ENCODE results near the gene PER2.
"Not testable (repeated sequence)": the region's sequence is repeated elsewhere in the genome, so short reads cannot be mapped to it uniquely, and the experiment has no call there.

Gene PER2

DNA sequence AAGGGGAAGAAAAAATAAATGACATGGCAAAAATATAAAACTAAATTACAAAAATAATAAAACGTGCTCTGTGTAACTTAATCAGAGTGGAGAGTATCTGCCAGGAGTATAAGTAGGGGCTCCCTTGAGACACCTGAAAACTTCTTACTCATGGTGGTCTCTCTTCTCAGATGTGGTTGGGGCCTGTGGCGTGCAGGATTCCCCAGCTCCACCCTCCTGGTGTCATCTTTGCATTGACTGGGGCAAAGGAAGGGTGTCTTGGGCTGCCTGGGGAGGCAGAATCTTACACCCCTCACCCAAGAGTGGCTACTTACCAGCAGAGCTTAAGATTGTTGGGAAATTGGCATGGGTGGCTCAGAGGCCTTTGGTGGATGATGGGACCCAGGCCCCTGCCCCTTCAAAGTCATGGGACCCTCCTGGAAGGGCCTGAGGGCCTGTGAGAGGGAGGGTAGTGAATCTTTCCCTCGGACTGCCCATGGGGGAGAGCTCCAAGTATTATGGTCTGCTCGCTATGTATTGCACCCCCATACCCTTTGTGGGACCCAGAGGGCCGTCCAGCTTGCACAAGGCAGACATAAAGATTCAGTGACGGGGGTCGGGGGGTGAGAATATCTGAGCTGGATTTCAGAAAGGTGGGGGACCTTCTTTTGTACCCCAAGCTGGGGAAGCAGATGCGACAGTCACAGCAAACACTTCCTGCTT, 25.0 kb upstream of the PER2 start:
- DNase-seq (ENCODE audit: low spot score) = no peak

DNA sequence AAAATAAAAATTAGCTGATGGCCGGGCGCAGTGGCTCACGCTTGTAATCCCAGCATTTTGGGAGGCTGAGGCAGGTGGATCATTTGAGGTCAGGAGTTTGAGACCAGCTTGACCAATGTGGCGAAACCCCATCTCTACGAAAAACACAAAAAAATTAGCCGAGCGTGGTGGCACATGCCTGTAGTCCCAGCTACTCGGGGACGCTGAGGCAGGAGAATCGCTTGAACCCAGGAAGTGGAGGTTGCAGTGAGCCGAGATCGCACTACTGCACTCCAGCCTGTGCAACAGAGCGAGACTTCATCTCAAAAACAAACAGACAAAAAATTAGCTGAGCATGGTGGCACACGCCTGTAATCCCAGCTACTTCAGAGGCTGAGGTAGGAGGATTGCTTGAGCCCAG, 22.3 kb upstream of the PER2 start:
- DNase-seq (ENCODE audit: low spot score) = not testable (repeated sequence)

DNA sequence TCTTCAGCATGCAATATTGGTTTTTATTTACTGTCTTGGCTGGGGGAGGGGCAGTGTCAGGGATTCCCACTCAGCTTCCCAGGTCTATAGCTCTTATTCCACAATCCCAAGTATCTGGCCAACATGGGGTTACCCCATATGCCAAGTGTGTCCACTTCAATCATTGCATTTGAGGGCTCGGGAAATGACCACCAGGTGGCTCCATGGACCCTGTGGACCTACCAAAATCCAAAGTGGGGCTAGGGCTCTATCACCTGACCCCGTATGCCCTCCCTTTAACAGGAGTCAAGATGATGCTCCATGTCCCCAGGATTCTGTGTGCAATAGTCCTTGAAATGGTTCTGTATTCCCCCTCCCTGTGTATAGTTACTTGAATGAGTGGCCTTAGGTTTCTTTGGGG, 19.8 kb upstream of the PER2 start:
- DNase-seq (ENCODE audit: low spot score) = no peak

DNA sequence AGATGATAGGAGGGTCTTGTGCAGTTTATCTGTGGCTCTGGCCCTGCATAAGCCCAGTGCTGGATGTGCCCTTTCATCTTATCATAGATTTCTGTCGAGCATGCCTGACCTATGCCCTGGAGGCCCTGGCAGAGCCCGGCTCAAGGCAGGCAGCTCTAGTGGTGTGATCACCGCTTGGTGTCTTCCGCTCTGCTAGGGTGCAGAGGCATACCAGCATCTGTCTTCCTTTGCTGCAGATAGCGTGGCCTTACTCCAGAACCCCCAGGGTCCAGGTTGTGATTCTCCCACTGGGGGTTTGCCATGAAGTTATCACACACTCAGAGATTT, 18.2 kb upstream of the PER2 start:
- no peak for DNase-seq (ENCODE audit: low spot score)

DNA sequence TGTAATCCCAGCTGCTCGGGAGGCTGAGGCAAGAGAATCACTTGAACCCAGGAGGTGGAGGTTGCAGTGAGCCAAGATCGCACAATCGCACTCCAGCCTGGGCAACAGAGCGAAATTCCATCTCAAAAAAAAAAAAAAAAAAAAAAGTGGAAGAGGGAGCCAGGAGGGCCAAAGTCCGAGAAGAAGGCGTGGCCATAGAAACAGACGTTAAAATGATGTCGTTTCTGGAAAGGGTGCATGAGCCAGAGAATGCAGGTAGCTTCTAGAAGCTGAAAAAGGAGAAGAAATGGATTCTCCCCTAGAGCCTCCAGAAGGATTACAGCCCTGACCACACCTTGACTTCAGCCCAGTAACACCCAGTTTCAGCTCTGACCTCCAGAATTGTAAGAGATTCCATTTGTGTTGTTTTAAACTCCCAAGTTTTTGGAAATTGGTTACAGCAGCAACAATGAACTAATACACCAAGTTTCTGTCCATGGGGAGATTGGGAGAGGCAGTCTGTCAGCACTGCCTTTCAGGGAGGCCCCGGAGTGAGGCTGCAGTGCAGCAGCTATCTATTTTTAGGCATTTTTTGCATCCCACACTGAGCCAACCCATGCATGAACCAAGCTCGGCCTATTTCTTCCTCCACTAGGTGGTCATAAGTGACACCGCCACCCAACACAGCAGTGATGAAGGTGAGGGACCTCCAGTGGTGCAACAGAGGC, 17.7 kb upstream of the PER2 start:
- peak; percentile 56 for DNase-seq (ENCODE audit: low spot score)

DNA sequence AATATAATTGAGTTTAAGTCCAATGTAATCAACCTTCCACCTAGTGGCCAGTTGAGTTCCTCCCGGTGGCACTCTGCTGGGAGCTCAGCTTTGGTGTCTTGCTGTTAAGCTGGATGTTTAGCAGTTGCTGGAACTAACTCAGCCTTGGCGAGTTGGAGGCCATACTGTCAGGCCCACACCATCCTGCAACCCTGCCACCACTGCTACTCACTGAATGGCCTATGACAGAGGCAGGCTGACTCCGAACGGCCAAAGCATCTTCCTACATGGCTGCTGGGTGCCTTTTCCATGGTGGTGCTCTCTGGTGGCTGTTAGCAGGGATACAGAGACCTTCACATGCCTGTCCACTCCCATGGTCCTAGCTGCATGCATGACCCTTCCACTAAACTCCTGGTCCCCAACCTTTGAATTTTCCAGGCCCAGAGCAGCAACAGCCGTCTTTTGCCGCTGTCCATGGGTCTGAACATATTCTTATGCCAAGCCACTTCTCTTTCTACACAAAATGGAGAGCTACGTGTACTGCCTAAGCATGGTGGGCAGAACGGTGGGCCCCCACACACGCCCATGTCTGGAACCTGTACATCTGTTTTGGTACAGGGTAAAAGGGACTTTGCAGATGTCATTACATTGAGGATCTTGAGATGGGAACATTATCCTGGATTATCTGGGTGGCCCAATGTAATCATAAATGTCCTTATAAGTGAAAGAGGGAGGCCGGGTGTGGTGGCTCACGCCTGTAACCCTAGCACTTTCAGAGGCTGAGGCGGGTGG, 16.9 kb upstream of the PER2 start:
- no peak for DNase-seq (ENCODE audit: low spot score)

DNA sequence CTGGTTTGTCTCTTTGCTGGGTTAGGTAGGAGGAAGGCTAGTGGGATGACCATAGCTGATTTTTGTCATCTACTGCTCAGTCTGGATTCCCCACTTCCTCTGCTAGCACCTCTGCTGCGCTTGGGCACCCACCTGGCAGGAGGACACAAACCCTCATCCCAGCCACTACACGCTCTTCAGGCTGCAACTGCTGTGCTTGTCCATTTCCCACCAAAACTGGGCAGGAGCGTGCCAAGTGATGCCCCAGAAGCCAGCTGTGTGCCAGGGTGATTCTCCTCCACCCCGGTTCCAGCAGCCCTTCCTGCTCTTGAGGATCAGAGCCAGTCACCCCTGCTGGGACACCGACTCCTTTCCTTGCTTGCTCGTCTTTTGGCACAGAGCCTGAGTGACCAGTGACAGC, 15.7 kb upstream of the PER2 start:
- no peak for DNase-seq (ENCODE audit: low spot score)

DNA sequence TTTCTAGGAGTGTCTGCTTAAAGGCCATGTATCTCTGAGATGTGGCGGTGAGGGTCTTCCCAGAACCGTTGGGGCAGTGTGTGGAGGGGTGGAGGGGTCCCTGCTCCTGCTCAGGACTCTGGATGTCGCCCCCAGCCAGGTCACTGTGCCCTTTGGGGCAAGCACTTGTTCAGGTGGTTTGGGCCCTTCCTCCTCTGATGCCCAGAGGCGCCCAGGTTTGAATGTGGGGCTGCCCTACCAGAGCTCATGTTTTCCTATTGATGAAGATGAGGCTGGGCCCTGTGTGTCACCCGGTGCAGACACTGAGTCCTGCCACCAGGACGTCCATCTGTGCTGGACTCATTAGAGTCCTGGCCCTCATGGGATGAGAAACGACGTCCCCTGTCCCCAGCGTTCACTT, 14.3 kb upstream of the PER2 start:
- no peak for DNase-seq (ENCODE audit: low spot score)

DNA sequence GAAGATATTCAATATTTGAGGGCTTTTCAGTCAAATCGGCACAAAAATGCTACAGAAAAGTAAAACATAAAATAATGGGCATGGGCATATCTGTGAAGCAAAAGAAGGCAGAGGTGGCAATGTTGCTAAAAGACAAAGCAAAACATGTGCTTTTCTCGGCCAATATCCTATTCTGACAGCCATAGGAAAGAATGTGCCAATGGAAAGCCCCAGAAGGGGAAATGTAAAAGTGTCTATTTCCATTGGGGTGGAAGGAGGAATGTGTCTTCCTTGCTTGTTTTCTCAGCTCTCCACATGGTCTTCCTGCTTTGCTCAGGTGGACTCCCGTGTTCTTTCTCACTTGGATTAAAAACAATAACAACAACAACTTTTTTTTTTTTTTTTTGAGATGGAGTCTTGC, 13.7 kb upstream of the PER2 start:
- no peak for DNase-seq (ENCODE audit: low spot score)

DNA sequence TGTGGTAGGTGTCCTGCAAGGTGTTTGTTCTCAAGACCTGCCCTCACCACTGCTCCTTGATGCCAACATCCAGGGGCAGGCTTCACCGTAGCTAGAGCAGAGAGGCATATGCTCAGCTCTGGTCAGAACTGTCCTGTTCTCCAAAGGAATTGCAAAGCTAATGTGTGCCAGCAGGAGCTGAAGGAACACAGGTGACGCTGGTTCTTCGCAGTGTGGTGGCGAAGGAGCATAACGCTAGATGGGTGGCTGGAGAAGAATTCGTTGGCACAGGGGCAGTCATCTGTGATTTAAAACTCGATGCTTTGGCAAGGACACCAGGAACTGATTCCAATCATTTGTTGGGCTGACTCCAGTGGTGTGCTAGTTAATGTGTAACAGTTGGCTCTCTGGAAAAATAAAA, 11.4 kb upstream of the PER2 start:
- DNase-seq (ENCODE audit: low spot score) = no peak

DNA sequence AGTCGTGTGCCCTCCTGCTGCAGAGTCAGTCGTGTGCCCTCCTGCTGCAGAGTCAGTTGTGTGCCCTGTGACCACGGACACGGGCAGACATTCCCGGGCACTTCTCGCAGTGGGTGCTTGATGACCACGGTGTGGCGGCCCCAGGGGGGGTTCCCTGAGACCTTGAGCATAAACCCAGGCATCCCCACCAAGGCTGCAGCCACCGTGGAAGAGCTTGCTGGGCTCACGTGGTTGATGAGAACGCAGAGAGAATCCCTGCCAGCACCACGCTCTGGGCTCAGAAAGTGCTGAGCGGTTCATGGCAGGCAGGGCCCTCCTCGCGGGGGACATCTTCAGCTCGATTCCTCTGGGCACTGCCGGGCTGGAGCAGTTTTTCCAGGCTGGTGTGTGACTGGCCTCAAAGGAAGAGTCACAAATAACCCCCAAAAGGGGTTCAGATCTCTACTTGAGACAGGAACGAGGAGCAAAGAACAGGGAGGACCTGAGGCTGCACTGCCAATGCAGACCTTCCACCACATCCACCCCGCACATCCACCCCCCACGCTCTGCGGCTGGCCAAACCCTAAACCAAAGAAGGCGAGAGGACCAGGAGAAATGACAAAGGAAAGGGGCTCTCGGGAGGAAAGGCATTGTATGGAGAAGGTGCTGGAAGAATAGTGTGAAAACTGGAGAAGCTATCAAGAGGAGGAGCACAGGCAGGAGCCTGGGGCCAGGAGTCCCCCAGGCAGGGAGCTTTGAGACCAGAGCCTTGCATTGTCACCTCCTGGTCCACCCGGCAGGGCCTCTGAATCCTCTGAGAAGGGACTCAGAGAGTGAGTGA, 8.4 kb upstream of the PER2 start:
- DNase-seq (ENCODE audit: low spot score) = no peak

DNA sequence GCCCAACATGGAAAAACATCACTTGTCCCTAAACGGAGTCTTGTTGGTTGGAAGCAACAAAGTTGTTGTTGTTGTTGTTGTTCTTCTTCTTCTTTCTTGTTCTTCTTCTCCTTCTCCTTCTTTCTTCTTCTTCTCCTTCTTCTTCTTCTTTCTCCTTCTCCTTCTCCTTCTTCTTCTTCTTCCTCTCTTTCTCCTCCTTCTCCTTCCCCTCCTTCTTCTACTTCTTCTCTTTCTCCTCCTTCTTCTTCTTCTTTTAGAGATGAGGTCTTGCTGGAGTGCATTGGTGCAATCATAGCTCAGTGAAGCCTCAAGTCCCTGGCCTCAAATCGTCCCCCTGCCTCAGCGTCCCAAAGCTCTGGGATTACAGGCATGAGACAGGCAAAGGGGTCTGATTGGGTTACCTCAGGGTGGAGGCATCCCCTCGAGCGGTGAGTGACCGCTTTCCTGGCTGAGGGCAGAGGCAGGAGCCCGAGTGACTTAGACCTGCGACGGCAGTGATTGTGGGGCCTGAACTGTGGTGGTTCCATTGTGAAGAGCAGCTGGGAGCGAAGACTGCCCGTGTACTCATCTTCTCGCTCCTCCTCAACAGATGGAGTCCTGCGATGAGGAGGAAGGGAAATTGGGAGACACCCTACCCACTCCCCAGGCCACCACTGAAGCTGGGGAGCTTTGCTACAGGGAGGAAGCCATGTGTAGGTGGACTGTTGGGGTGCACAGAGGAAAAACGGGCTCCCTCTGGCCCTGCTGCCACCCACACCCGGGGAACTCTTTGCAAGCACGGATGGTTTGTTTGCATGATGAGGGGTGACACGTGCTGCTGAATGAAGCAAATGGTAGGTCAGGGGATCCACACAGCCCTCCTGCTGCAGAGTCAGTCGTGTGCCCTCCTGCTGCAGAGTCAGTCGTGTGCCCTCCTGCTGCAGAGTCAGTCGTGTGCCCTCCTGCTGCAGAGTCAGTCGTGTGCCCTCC, 7.0 kb upstream of the PER2 start:
- DNase-seq (ENCODE audit: low spot score) = no peak

DNA sequence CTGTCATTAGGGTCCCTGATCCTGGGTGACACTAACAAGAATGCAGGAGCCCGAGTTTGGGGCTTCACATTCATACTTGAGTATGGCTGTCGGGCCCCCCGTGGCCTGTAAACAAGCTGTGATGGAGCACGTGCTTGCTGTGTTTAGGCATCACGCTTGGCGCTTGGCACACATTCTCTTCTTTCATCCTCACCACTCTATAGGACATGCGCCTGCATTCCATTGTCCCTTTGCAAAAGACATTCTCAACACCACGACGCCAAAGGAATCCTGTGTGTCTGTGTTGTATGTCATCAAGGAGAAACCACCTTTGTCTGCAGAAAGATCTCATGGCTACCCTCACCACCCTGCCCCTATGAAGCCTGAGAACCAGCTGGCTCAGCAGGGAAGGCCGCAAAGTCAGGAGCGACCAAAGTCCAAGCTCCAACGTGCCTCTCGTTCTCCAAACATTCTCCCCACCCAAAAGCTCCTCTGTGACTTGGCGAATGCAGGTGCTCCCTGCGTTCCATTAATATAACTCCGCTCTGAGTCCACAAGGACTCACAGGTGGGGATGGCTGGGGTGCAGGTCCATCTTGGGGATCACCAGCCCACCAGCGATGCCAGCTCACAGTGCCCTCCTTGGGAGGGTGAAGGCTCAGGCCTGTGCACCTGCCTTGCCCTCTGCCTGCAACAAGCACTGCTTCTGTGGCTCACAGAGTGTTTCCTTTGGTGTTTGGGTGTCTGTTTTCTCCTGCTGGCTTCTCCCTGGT, 6.2 kb upstream of the PER2 start:
- DNase-seq (ENCODE audit: low spot score) = no peak

DNA sequence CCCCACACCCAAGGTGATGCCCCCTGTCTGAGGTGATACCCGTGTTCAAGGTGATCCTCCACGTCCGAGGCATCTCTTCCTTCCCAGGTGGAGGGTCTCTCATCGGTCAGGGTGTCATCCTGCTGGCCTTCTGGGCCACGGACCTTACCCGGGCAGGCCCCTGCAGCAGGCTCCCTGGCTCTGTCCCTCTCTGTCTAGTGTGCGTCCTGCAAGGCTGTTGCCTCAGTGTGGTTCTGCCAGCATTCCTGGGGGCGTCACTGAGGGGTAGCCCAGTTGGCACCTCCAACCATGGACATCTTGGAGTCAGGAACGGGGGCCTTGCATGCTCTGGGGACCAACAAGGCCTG, 5.6 kb upstream of the PER2 start:
- DNase-seq (ENCODE audit: low spot score) = no peak

DNA sequence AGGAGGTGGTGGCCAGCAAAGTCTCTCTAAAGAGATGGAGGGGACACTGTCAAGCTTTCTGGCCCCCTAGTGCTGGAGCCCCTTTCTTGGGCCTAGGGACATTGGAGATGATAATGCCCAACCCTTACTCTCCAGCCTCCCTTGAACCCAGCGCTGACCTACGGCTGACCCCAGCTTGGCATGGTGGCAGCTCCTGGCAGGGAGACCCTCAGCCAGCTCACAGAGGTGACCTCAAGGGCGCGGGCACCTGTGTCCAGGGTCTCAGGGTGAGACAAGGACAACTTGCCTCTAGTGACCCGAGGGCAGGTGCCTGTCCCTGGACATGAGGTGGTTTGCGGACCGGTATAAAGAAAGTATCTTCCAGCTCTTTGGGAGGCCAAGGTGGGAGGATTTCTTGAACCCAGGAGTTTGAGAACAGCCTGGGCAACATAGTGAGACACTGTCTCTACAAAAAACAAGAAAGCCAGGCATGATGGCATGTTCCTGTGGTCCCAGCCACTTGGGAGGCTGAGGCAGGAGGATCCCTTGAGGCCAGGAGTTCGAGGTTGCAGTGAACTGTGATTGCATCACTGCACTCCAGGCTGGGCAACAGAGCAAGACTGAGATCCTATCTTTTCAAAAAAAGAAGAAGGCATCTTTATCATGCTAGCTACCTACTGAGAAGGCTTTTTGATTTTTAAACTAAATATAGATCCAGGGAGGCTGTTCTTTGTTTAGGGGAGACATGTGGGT, 3.3 kb upstream of the PER2 start:
- DNase-seq (ENCODE audit: low spot score) = no peak

DNA sequence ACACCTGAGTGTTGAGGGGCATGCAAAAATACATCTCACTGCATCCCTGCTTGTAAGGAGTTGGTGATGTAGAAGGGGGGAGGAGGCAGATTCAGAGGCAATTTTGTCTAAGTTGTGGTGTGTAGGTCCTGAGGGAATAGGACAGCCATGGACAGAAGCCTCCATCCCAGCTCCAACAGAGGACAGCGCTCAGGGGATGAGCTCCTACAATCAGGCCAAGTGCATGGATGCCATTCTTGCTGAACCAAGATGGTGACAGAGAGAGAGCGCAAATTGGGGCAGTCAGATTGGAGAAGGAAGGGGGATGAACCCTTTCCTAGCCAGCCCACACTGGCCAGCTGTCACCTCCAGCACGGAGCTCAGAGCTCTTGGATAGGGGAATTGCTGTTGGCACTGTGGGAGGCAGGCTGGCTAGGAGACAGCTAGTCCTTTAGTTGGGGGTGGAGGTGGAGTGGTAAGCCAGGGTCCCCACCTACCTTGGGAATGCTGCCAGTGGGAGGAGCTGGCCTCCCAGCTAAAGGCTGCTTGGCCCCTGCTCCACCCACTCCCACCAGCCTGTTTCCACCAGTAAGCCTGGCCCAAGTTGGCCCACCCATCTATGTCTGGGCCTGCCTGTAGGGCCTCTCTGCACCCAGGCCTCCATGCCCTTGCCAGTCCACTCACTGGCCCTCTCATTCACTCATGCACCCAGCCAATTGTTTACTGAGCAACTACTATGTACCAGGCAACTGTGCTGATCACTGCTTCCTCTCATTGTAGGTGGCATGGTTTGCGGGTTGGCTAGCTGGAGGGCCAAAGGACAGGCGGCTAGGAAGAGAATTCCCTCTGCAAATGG, 2.5 kb upstream of the PER2 start:
- DNase-seq (ENCODE audit: low spot score) = no peak

DNA sequence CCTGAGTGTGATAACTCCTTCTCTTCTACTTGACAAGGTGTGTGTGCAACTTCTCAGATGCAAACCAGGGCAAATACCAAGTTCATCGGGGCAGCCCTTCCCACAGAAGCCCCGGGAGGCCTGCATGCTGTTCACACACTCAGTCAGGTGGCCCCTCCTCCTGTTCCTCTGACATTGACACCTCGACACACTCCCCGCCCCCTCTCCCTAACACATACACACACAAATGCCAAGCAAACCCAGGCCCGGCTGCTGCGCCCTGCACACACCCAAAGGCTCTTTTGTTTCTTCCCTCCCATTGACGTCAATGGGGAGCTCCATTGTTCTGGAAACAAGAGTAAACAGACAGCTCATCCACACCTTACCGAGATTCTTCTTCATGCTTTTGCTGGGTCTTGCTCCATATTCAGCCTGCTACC, 1.7 kb upstream of the PER2 start:
- DNase-seq (ENCODE audit: low spot score) = peak; percentile 50

DNA sequence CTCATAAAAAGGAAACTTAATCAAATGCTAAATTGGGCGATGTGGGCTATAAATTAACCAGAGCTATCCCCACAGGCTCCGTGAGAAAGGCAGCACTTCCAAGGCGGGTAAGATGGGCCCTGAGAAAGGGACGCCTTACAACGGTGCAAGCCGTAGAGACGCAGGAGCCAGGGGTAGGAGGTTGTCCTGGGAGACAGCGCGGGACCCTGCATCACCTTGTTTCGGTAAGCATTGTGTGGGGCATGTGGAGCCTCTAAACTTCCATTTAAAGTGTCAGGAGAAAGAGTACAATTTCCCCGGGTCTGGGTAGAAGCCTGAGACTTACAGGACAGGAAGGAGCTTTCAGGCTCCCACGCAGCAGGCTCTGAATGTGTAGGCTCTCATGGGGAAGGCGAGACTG, 1.2 kb upstream of the PER2 start:
- DNase-seq (ENCODE audit: low spot score) = no peak

All from germinal center (tissue), 1 donor.